NCI-H510A treated with DMSO at 0.1 percent for 48 hours (cell line): Measurements from ENCODE around the gene MLN.

Experiments used
- DNase-seq: peaks from one replicate; lab custom pipeline; 2025; lab: John Stamatoyannopoulos, UW

MLN gene

GRCh38 chr6:33752646-33753015, 51.2 kb downstream of the MLN start:
- no peak for DNase-seq

DNA sequence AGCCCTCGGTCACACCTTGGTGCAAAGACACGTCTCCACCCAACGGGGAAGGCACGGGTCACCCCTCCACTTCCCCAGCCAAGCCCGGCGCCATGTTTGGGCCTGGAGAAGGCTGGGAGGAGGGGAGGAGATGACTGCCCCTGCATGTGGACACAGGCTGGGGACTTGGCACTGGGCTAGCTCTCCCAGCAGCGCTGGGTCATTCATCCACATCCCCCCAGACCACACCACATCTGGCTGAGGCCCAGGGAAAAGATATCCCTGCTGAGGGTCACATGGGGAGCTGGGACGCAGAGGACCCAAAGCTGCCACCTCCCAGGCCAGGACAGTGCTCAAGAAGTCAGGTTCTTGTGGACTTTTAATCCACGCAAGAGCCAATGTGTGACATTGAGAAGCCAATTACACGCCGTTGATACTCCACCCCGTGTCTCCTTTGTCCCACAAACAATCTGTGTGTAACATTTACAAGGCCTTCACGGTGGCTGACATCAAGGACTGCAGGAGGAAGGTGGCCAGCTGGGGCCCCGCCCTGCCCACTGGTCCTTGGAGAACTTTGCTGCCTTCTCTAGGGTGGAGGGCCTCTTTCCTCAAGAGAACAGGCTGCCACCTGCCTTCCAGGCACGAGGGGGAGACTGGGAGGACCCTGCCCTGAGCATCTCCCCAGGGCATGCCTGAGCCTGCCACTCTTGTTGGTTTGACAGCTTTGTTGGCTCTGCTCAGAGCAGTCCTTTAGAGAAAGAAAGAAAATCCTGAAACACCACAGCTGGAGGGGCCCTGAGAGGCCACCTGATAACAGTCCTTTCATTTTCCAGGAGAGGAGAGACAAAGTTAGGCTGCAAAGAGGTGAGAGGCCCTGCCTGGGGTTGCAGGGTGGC, 51.8 kb downstream of the MLN start:
- DNase-seq = peak; percentile 97

DNA sequence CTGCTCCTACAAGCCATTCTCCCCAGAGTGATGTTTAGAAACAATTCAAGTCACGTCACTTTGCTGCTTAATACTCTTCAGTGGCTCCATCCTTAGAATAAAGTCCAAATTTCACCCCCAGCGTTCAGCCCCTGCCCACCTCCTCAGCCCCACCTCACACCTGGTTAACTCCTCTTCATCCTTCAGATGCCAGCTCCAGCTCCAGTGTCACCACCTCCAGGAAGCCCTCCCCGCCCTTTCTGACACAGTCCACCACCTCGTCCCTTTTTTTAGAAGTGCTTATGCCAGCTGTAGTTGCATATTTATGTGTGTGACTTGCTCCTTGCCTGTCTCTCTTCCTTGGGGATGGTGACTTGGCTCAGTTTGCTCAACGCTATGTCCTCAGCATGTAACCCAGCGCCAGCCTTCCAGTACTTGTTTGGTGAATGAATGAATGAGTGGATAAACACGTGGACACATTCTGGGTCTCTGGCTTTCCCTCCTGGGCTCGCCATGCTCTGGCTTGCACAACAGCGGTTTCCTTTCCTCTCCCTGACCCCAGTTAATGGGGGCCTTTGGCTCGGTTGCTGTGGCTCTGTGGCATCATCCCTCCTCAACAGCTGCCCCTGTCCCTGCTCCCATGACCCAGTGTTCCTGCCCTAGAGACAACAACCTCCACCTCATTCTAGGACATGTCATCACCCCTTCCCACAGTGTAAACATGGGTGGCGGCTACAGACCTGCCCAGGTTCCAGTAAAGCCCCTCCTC, 53.4 kb downstream of the MLN start:
- no peak for DNase-seq

DNA sequence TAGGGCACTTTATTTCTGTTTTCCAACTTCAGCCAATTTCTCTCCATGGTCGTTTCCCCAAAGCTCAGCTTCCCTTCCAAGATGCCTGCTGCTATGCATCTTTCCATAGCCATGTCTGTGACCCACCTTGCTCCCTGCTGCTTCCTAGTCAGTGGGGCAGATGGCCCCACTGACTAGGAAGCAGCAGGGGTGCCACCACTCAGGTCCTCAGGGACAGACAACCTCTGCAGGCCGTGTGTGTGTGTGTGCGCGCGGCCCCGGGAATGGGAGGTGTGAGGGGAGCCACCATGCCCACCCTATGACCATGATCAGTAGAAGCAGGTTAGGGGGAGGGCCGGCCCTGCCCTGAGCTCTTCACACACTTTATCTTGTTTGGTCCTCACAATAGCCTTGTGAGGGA, 54.4 kb downstream of the MLN start:
- no peak for DNase-seq

DNA sequence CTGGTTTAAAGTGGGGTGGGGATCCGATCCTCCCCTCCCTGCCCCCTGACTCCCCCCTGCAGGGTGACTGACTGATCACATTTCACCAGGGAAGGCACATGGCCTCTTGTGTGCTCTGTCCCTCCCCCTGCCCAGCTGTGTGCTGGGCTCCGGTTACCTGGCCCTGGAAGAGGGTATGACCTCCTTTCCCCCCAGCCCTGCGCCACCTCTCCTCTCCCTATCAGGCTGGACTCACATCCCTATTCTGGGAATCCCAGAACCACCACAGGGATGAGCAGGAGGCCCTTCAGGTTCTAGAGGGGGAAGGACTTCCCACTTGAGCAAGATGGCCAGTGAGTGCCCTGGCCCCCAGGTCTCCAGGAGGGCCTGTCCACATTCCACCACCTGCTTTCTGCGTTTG, 55.0 kb downstream of the MLN start:
- DNase-seq = peak; percentile 63

- DNase-seq = no peak
These were observed 56.0 kb downstream of the MLN start for GRCh38 chr6:33747823-33748222.

DNA sequence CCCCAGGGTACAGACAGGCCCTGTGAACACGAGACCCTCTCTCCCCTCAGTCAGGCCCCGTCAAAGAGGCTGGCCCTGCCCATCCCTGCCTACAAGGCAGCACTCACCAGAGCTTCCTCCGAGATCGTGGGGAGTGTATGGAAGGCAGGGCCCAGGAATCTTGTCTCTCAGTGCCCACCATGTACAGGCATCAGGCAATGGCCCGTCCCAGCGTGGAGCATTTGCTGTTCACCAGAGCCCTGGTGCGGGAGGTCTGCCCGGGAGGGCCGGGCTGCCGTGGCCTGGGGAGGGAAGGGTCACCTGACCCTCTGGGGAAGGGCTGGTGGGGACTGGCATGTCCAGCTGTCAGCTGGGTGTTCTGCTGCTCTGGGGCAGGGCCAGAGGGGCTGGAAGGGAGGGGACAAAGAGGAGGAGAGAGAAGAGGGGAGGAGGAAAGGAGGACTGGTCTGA, 57.1 kb downstream of the MLN start, which contains the start of gene IP6K3:
Gene IP6K3, minus strand, starts transcription at position 255 of the 450 bp plus-strand sequence. CDS start 11,429 bp downstream, outside the sequence.
- peak; percentile 28 for DNase-seq

GRCh38 chr6:33746036-33746600, 57.7 kb downstream of the MLN start:
- peak; percentile 31 for DNase-seq

DNA sequence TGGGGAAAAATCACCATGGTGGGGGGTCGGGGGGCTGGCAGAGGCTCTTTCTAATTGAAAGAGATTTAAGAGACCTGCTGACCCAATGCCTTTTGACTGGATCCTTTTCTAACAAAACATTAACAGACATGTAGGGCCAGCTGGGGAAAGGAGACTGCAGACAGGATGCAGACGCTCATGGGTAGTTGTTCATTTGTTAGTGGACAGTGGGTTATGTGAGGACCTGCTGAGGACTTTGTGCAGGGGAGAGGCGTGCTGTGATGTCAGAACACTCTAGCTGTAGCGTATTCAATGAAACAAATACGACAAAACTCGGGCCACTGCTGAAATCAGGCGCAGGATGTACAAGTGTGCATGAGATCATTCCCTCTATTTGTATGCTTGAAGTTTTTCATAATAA, 58.3 kb downstream of the MLN start:
- peak; percentile 49 for DNase-seq

DNA sequence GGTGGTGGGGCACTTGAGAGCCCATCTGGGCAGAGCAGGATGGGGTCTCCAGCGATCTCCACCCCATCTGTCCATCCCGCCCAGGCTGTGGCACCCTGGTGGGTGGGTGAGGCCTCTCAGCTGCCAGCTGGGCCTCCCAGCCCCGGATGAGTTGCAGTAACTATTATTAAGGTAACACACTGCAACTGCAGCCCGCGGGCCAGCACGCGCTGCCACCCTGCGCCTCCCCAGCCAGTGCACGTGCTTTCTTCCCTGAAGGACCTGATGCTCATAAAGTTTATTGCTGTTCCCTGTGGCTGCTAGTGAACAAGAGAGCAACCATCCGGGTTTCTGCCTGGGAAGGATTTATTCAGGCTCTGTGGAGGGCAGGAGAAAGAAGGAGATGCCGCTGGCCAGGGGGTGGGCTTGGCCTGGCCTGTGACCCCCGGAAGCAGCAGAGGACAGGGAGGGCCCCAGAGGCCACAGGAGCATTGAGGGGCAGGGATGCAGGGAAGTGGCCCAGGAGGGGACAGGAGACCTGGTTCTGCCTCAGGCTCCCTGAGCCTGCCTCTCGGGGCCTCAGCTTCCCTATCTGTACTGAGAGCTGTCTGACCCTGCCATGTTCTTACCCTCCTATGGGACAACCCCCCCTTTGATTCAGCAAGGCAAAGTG, 58.8 kb downstream of the MLN start:
- peak; percentile 85 for DNase-seq
